GM12878 (cell line): ENCODE data around the gene C20orf202. TPM values are rescaled to one million over a fixed set of nuclear protein-coding genes. Genes with fewer than 3 reads are reported as not detected.

Source experiments
- ATAC-seq: fragments of 200-7000 bp; cut with Tn5 transposase; 3 replicates; pipeline ENCODE4 v1.9.1; 2020; ENCODE audit warnings: mild to moderate bottlenecking, moderate library complexity
- BruUV-seq: library from RNA; stranded (reverse); fragments of 400-500 nt; replicated peaks from 2 replicates; lab custom pipeline; 2021; lab: Mats Ljungman, UMichigan
- CTCF ChIA-PET: fragments of 300-600 bp; sonication (Branson Sonifier 250); formaldehyde crosslinking; extraction: SDS; loops from one replicate; lab custom pipeline; 2021; ENCODE audit warnings: inconsistent platforms; lab: Yijun Ruan, JAX
- POLR2A ChIA-PET: fragments of 350-600 bp; formaldehyde crosslinking; extraction: SDS; loops from one replicate; lab custom pipeline; 2021; ENCODE audit warnings: inconsistent platforms; lab: Charles Lee
- RAD21 ChIA-PET: fragments of 300-600 bp; sonication (Branson Sonifier 250); formaldehyde crosslinking; loops from one replicate; lab custom pipeline; 2023; ENCODE audit warnings: antibody characterized with exemption; ENCODE audit not compliant: unreplicated experiment; lab: Charles Lee
- SMC1A ChIA-PET: fragments of 300-600 bp; sonication (Branson Sonifier 250); formaldehyde crosslinking; loops from one replicate; lab custom pipeline; 2023; ENCODE audit not compliant: unreplicated experiment, uncharacterized antibody; lab: Charles Lee
- DNase-seq: peaks from one replicate; pipeline ENCODE4 v3.0.0-alpha.2; 2011; ENCODE audit warnings: low read depth, low spot score
- FAIRE-seq: peaks from 3 replicates; lab custom pipeline; 2011; peaks lifted over from hg19 to GRCh38; lab: Jason Lieb, UNC
- H2AFZ ChIP-seq: 2 replicates; pipeline ENCODE4 v1.6.0; 2011; ENCODE audit warnings: low read depth, low read length, control low read depth; ENCODE audit not compliant: control insufficient read depth
- H3K27ac ChIP-seq: 2 replicates; pipeline ENCODE4 v1.5.1; 2011; ENCODE audit warnings: control low read depth; ENCODE audit not compliant: control insufficient read depth, insufficient read depth
- H3K27me3 ChIP-seq, 2 experiments: replicated peaks in 1 of 2; 2 replicates each; pipeline versions ENCODE4 v1.6.0 to v1.6.1; 2011; ENCODE audit warnings: low read length in 1 of 2; ENCODE audit not compliant: control insufficient read depth in 2 of 2, insufficient read depth in 2 of 2
- H3K36me3 ChIP-seq, 2 experiments: 2 replicates each; pipeline ENCODE4 v1.5.1; 2011; ENCODE audit warnings: low read length in 1 of 2; ENCODE audit not compliant: control insufficient read depth in 2 of 2, insufficient read depth in 2 of 2
- H3K4me1 ChIP-seq: 2 replicates; pipeline ENCODE4 v1.6.1; 2011; ENCODE audit warnings: mild to moderate bottlenecking, low read length, moderate library complexity, mixed read lengths; ENCODE audit not compliant: control insufficient read depth, insufficient read depth
- H3K4me2 ChIP-seq: 2 replicates; pipeline ENCODE4 v1.6.0; 2011; ENCODE audit warnings: control low read depth; ENCODE audit not compliant: control insufficient read depth, insufficient read depth
- H3K4me3 ChIP-seq: fragments of 200-600 bp; sonication (generic); 2 replicates; pipeline ENCODE4 v1.5.1; 2016
- H3K79me2 ChIP-seq: 2 replicates; pipeline ENCODE4 v1.6.0; 2011; ENCODE audit warnings: low read length; ENCODE audit not compliant: control insufficient read depth, insufficient read depth
- H3K9ac ChIP-seq: 2 replicates; pipeline ENCODE4 v1.8.0; 2011; ENCODE audit warnings: low read length, control low read depth, mixed read lengths; ENCODE audit not compliant: control insufficient read depth, insufficient read depth
- H3K9me3 ChIP-seq: replicated peaks from 3 replicates; pipeline ENCODE4 v1.5.1; 2011; ENCODE audit warnings: mild to moderate bottlenecking, low read length; ENCODE audit not compliant: control insufficient read depth, insufficient read depth
- H4K20me1 ChIP-seq: 2 replicates; pipeline ENCODE4 v1.6.0; 2011; ENCODE audit not compliant: control insufficient read depth, insufficient read depth
- FOXM1 ChIP-seq: IDR thresholded peaks from 2 replicates; pipeline ENCODE4 v1.6.1; 2012; ENCODE audit warnings: low read depth, mild to moderate bottlenecking, inconsistent platforms, low read length, moderate library complexity
- HDAC6 ChIP-seq: fragments of 200-600 bp; sonication (generic); IDR thresholded peaks from one replicate; pipeline ENCODE4 v1.8.0; 2017; ENCODE audit warnings: antibody characterized with exemption; ENCODE audit not compliant: unreplicated experiment
- IKZF1 ChIP-seq: fragments of 450-650 bp; conservative IDR thresholded peaks from 2 replicates; pipeline ENCODE4 v1.6.1; 2017; ENCODE audit warnings: antibody characterized with exemption, mild to moderate bottlenecking
- MAX ChIP-seq: IDR thresholded peaks from 2 replicates; pipeline ENCODE4 v1.6.1; 2012; ENCODE audit warnings: low read depth, low read length, improper control_type of control experiment
- MYB ChIP-seq: fragments of 150-350 bp; IDR thresholded peaks from 2 replicates; pipeline ENCODE4 v1.6.1; 2014; ENCODE audit warnings: mild to moderate bottlenecking, low read depth, low read length, borderline replicate concordance
- POLR2A ChIP-seq: IDR thresholded peaks from 2 replicates; pipeline ENCODE4 v1.6.1; 2011; ENCODE audit warnings: low read depth, mild to moderate bottlenecking, low read length
- POLR2AphosphoS5 ChIP-seq: IDR thresholded peaks from 2 replicates; pipeline ENCODE4 v1.6.1; 2011; ENCODE audit warnings: mild to moderate bottlenecking, low read length, inconsistent platforms
- ZNF207 ChIP-seq: fragments of 450-650 bp; IDR thresholded peaks from 2 replicates; pipeline ENCODE4 v1.6.1; 2014; ENCODE audit warnings: antibody characterized with exemption, mild to moderate bottlenecking, borderline replicate concordance
- ZNF24 ChIP-seq: fragments of 450-650 bp; IDR thresholded peaks from 2 replicates; pipeline ENCODE4 v1.6.1; 2017; ENCODE audit warnings: antibody characterized with exemption, mild to moderate bottlenecking
- WGBS: methylation state at CpG from one replicate; pipeline ENCODE4 v1.1.6; 2016; ENCODE audit warnings: low lambda C conversion rate; ENCODE audit not compliant: insufficient replicate concordance, insufficient coverage; ENCODE audit errors: missing lambda C conversion rate; 5-methylcytosine and 5-hydroxymethylcytosine counted together
- in situ Hi-C: fragments of 300-500 bp; cut with MboI; formaldehyde crosslinking; loops from 9 replicates; pipeline ENCODE4 v1.14.3; 2018; ENCODE audit warnings: mixed read lengths
- intact Hi-C: fragments of 100-400 bp; cut with micrococcal nuclease; formaldehyde crosslinking; loops from one replicate; pipeline ENCODE4 v1.14.2; 2022; ENCODE audit not compliant: unreplicated experiment
- polyA plus RNA-seq, 11 experiments: library from polyadenylated mRNA; depleted of rRNA in 4 of 11; unstranded in 6 of 11; stranded (reverse) in 5 of 11; fragments of >200 nt; fragmentation: Nextera tagmentation in 4 of 11; fragmentation: Illumina TruSeq in 1 of 11; extraction: Ambion mirVana in 4 of 11; extraction: Trizol in 1 of 11; gene quantifications; 1 replicate in 1 of 11; 2 replicates in 10 of 11; pipeline versions ENCODE4 v1.2.1 to v1.2.3, GENCODE V29; 2011 to 2016; ENCODE audit warnings: inconsistent platforms in 2 of 11, missing spikeins in 2 of 11, low read depth in 1 of 11
- total RNA-seq, 4 experiments: library from RNA; depleted of rRNA in 3 of 4; stranded (reverse); fragments of >200 nt in 3 of 4; fragmentation: Illumina TruSeq in 1 of 4; extraction: Trizol in 1 of 4; gene quantifications; 2 replicates each; pipeline versions ENCODE4 v1.2.1 to v1.2.3, GENCODE V29; 2013 to 2021

C20orf202 gene
- total and polyA plus RNA-seq, 10 of the 15 experiments (the other 5 are each of a cell fraction or from before 2014, with no cell fraction given) = 0.04 TPM; not detected in 8

DNA sequence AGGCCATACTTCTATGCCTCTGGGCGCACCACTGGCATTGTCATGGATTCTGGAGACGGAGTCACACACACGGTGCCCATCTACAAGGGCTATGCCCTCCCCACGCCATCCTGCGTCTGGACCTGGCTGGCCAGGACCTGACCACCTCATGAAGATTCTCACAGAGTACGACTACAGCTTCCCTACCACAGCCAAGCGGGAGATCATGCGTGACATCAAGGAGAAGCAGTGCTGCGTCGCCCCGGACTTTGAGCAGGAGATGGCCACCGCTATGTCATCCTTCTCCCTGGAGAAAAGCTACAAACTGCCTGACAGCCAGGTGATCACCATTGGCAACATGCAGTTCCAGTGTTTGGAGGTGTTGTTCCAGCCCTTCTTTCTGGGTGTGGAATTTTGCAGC is 42.3 kb upstream of the C20orf202 start:
- ChIA-PET RAD21 (no interaction called here), SMC1A (no interaction called here), CTCF (interaction anchor here (1.1 kb wide), 1 partner anchor 8 kb away, joined by 3 read pairs; no protein-coding TSS in a partner anchor), POLR2A (no interaction called here)
- no peak overlapping the region for H3K4me3 ChIP-seq
- no peaks in the 10 kb centered on the region for H3K9me3 ChIP-seq
- no peak overlapping the region for H3K9ac ChIP-seq
- WGBS = 97% methylated on average over 12 of the region's 12 CpGs
- H2AFZ ChIP-seq = no peak overlapping the region
- FAIRE-seq (no peak), DNase-seq (no peak), ATAC-seq (no peak)
- H4K20me1 ChIP-seq = no peaks in the 10 kb centered on the region
- peaks cover 19 to 24% of the 10 kb centered on the region in 2 experiments; a peak in 3 of 4 replicates for H3K36me3 ChIP-seq
- no peaks in the 10 kb centered on the region for H3K79me2 ChIP-seq
- no peaks in the 10 kb centered on the region for H3K27me3 ChIP-seq
- H3K27ac ChIP-seq = no peak overlapping the region
- peaks cover 7% of the 10 kb centered on the region; the same call in 1 of the 2 replicates for H3K4me1 ChIP-seq
- intact Hi-C loops (no loop called here), in situ Hi-C loops (no loop called here)
- BruUV-seq = no TSS peak
- H3K4me2 ChIP-seq = no peak overlapping the region
- TF ChIP-seq MAX = no peak
- 0 out of 2 replicates have a peak, but pooled peaks have one; percentile 17 for TF ChIP-seq POLR2A
- TF ChIP-seq HDAC6 = no peak
- no peak for TF ChIP-seq POLR2AphosphoS5
- TF ChIP-seq IKZF1 = no peak
- TF ChIP-seq MYB = no peak
- TF ChIP-seq FOXM1 = no peak
- no peak for TF ChIP-seq ZNF207
- TF ChIP-seq ZNF24 = no peak
